Heart left ventricle (tissue), 16 donors: ENCODE data around the gene PTTG1IP2. TPM values are rescaled to one million over a fixed set of nuclear protein-coding genes. Genes with fewer than 3 reads are reported as not detected.

Experiments used
- ATAC-seq, 4 donors: fragments of 200-7000 bp; cut with Tn5 transposase; one replicate each; pipeline ENCODE4 v1.9.1; 2020 to 2022; ENCODE audit warnings: moderate library complexity in 4 of 4, mild to moderate bottlenecking in 3 of 4, moderate number of reproducible peaks in 1 of 4
- DNase-seq, 5 donors: peaks; one replicate each; pipeline ENCODE4 v3.0.0-alpha.2; 2020
- H3K27ac ChIP-seq, 12 donors: fragments of 200-600 bp; sonication (generic) in 4 of 12; one replicate each; pipeline versions ENCODE4 v1.5.0 to v1.8.0; 2016 to 2022; ENCODE audit warnings: mild to moderate bottlenecking in 2 of 12
- H3K27me3 ChIP-seq, 9 donors: fragments of 200-600 bp; sonication (generic) in 2 of 9; one replicate each; pipeline versions ENCODE4 v1.5.1 to v1.8.0; 2016 to 2022; ENCODE audit warnings: mild to moderate bottlenecking in 3 of 9
- H3K36me3 ChIP-seq, 9 donors: fragments of 200-600 bp; sonication (generic) in 2 of 9; one replicate each; pipeline versions ENCODE4 v1.5.0 to v1.8.0; 2018 to 2022; ENCODE audit warnings: mild to moderate bottlenecking in 2 of 9
- H3K4me1 ChIP-seq, 12 donors: fragments of 200-600 bp; sonication (generic) in 4 of 12; one replicate each; pipeline versions ENCODE4 v1.5.0 to v1.8.0; 2016 to 2022; ENCODE audit warnings: mild to moderate bottlenecking in 3 of 12
- H3K4me3 ChIP-seq, 12 donors: fragments of 200-600 bp; sonication (generic) in 4 of 12; one replicate each; pipeline versions ENCODE4 v1.5.0 to v1.8.0; 2017 to 2022; ENCODE audit warnings: mild to moderate bottlenecking in 9 of 12, moderate library complexity in 4 of 12
- H3K9me3 ChIP-seq, 12 donors: fragments of 200-600 bp; sonication (generic) in 4 of 12; one replicate each; pipeline versions ENCODE4 v1.5.0 to v1.8.0; 2016 to 2022; ENCODE audit warnings: mild to moderate bottlenecking in 1 of 12
- CTCF ChIP-seq, 12 donors: fragments of 200-600 bp; sonication (generic) in 4 of 12; IDR thresholded peaks; one replicate each; pipeline versions ENCODE4 v1.5.0 to v1.8.0; 2018 to 2022; ENCODE audit warnings: antibody characterized with exemption in 12 of 12, mild to moderate bottlenecking in 5 of 12
- POLR2A ChIP-seq, 2 donors: fragments of 450-650 bp; IDR thresholded peaks; one replicate each; pipeline ENCODE4 v1.6.1; 2017; ENCODE audit warnings: antibody characterized with exemption in 2 of 2, mild to moderate bottlenecking in 2 of 2, moderate library complexity in 2 of 2
- WGBS, 4 donors: extraction: QIAGEN DNeasy Blood & Tissue Kit in 2 of 4; methylation state at CpG; one replicate each; pipeline versions ENCODE4 v1.1.5 to v1.1.7; 2013 to 2018; 5-methylcytosine and 5-hydroxymethylcytosine counted together
- intact Hi-C, 10 donors: fragments of 100-400 bp; cut with DNase I; formaldehyde crosslinking; loops; one replicate each; pipeline versions ENCODE4 v1.11.1 to v1.14.2; 2022
- polyA plus RNA-seq, 2 donors: library from polyadenylated mRNA; stranded (reverse); fragments of 200-250 nt; gene quantifications; one replicate each; pipeline ENCODE4 v1.2.3, GENCODE V29; 2013
- total RNA-seq, 9 donors: library from RNA; depleted of rRNA in 2 of 9; stranded (reverse); fragments of >200 nt in 2 of 9; fragmentation: NEBNext Ultra II Directional in 3 of 9; extraction: Animal tissue kit (Norgen Biotek cat#: 25700) in 3 of 9; gene quantifications; one replicate each; pipeline versions ENCODE4 v1.1.0 to v1.2.4, GENCODE V29; 2016 to 2023
- donor health status: ischemic (EF 13 %, LVEDD 7.1; RV severe dilation, severe dysfunction).
- donor health status: healthy with polysubstance abuse.
- donor health status: DM: no; HTN: yes; CAD: no.
- donor health status: DM: no; HTN: no; CAD: no.
- donor health status: ischemic (EF 25% LVEDD 6.9; RV normal size, moderate dysfunction).
- donor health status: ischemic (EF 25% LVEDD 5.7; RV mildly dilated, moderate dysfunction).
- donor health status: healthy.
- donor health status: DM: yes; HTN: yes; CAD: no.
- donor health status: ischemic (EF 35%, LVEDD 5.7; RV mildly dilated, moderate dysfunction).
- donor health status: nonischemic (EF 11% LVEDD 7.7; RV severe dilation, severe dysfunction).
- donor health status: DM: yes; HTN: yes; CAD: no.
- donor health status: PGD.
- donor health status: ischemic (EF 29% LVEDD 5.4; RV normal size, mild dysfunction).
- donor health status: nonischemic (EF 23%, LVEDD 6.1; RV moderate dilation, normal function).

The PTTG1IP2 gene
- total and polyA plus RNA-seq, 11 donors = not detected

GRCh38 chr7:90516257-90516656, 46.8 kb downstream of the PTTG1IP2 start:
- intact Hi-C loops = no loop called here
- WGBS, 4 donors = 77 to 81% (median 78%) methylated on average over 2 of the region's 2 CpGs
- H3K27ac ChIP-seq = no peak overlapping the region
- ATAC-seq (no peak), DNase-seq (no peak)
- no peaks in the 10 kb centered on the region for H3K9me3 ChIP-seq
- no peaks in the 10 kb centered on the region for H3K36me3 ChIP-seq
- H3K4me1 ChIP-seq = no peaks in the 10 kb centered on the region
- TF ChIP-seq POLR2A (IDR thresholded peaks at IDR 0.05) (no peak), CTCF (IDR thresholded peaks at IDR 0.05) (no peak)
- no peaks in the 10 kb centered on the region for H3K27me3 ChIP-seq
- no peak overlapping the region for H3K4me3 ChIP-seq

GRCh38 chr7:90518630-90519029, 49.2 kb downstream of the PTTG1IP2 start:
- intact Hi-C loops = no loop called here
- no peaks in the 10 kb centered on the region for H3K4me1 ChIP-seq
- no peaks in the 10 kb centered on the region for H3K36me3 ChIP-seq
- ATAC-seq (no peak), DNase-seq (no peak)
- TF ChIP-seq POLR2A (IDR thresholded peaks at IDR 0.05) (no peak), CTCF (IDR thresholded peaks at IDR 0.05) (no peak)
- no peak overlapping the region for H3K4me3 ChIP-seq
- H3K27ac ChIP-seq = no peak overlapping the region
- no peaks in the 10 kb centered on the region for H3K27me3 ChIP-seq
- WGBS, 4 donors = 85 to 92% (median 89%) methylated on average over 1 of the region's 1 CpG
- H3K9me3 ChIP-seq = no peaks in the 10 kb centered on the region

- Histone ChIP-seq H3K36me3 (no peaks in the 10 kb centered on the region), H3K9me3 (peaks cover 0 to under 1% (median 0%) of the 10 kb centered on the region in 12 donors), H3K27me3 (no peaks in the 10 kb centered on the region), H3K4me1 (no peaks in the 10 kb centered on the region), H3K4me3 (no peak overlapping the region), H3K27ac (no peak overlapping the region)
- no peak for DNase-seq
- no peak for ATAC-seq
- peak in 7 of 12 donors; percentile 3 to 22 (median 16) for TF ChIP-seq CTCF (IDR thresholded peaks at IDR 0.05)
- no peak for TF ChIP-seq POLR2A (IDR thresholded peaks at IDR 0.05)
- WGBS, 4 donors = 28 to 34% (median 31%) methylated on average over 5 of the region's 5 CpGs
- intact Hi-C loops = no loop called here
These were observed 51.0 kb downstream of the PTTG1IP2 start for GRCh38 chr7:90520484-90520883.

GRCh38 chr7:90530263-90530662, 60.8 kb downstream of the PTTG1IP2 start:
- no peak for ATAC-seq
- no peak for TF ChIP-seq POLR2A (IDR thresholded peaks at IDR 0.05)
- no peak for TF ChIP-seq CTCF (IDR thresholded peaks at IDR 0.05)
- Histone ChIP-seq H3K4me3 (no peak overlapping the region), H3K4me1 (no peaks in the 10 kb centered on the region), H3K27me3 (no peaks in the 10 kb centered on the region), H3K36me3 (no peaks in the 10 kb centered on the region), H3K9me3 (peaks cover 0 to 4% (median 0%) of the 10 kb centered on the region in 12 donors), H3K27ac (no peak overlapping the region)
- 32 to 77% (median 70%) methylated on average over 1 of the region's 1 CpG for WGBS, 4 donors
- DNase-seq = no peak
- intact Hi-C loops = no loop called here
